ENCODE measurements around the gene MYL12A. TPM values are rescaled to one million over a fixed set of nuclear protein-coding genes. Genes with fewer than 3 reads are reported as not detected.

The MYL12A gene
- total and polyA plus RNA-seq, 2 of the 13 experiments (the other 11 are each of a cell fraction or from before 2014, with no cell fraction given): 261 to 277 TPM

GRCh38 chr18:3245853-3246634, 1.6 kb upstream of the MYL12A start (continued):
- TF ChIP-seq, protein P1, sequence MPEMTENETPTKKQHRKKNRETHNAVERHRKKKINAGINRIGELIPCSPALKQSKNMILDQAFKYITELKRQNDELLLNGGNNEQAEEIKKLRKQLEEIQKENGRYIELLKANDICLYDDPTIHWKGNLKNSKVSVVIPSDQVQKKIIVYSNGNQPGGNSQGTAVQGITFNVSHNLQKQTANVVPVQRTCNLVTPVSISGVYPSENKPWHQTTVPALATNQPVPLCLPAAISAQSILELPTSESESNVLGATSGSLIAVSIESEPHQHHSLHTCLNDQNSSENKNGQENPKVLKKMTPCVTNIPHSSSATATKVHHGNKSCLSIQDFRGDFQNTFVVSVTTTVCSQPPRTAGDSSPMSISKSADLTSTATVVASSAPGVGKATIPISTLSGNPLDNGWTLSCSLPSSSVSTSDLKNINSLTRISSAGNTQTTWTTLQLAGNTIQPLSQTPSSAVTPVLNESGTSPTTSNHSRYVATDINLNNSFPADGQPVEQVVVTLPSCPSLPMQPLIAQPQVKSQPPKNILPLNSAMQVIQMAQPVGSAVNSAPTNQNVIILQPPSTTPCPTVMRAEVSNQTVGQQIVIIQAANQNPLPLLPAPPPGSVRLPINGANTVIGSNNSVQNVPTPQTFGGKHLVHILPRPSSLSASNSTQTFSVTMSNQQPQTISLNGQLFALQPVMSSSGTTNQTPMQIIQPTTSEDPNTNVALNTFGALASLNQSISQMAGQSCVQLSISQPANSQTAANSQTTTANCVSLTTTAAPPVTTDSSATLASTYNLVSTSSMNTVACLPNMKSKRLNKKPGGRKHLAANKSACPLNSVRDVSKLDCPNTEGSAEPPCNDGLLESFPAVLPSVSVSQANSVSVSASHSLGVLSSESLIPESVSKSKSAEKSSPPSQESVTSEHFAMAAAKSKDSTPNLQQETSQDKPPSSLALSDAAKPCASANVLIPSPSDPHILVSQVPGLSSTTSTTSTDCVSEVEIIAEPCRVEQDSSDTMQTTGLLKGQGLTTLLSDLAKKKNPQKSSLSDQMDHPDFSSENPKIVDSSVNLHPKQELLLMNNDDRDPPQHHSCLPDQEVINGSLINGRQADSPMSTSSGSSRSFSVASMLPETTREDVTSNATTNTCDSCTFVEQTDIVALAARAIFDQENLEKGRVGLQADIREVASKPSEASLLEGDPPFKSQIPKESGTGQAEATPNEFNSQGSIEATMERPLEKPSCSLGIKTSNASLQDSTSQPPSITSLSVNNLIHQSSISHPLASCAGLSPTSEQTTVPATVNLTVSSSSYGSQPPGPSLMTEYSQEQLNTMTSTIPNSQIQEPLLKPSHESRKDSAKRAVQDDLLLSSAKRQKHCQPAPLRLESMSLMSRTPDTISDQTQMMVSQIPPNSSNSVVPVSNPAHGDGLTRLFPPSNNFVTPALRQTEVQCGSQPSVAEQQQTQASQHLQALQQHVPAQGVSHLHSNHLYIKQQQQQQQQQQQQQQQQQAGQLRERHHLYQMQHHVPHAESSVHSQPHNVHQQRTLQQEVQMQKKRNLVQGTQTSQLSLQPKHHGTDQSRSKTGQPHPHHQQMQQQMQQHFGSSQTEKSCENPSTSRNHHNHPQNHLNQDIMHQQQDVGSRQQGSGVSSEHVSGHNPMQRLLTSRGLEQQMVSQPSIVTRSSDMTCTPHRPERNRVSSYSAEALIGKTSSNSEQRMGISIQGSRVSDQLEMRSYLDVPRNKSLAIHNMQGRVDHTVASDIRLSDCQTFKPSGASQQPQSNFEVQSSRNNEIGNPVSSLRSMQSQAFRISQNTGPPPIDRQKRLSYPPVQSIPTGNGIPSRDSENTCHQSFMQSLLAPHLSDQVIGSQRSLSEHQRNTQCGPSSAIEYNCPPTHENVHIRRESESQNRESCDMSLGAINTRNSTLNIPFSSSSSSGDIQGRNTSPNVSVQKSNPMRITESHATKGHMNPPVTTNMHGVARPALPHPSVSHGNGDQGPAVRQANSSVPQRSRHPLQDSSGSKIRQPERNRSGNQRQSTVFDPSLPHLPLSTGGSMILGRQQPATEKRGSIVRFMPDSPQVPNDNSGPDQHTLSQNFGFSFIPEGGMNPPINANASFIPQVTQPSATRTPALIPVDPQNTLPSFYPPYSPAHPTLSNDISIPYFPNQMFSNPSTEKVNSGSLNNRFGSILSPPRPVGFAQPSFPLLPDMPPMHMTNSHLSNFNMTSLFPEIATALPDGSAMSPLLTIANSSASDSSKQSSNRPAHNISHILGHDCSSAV (CRISPR knock-in tag; IDR thresholded peaks at IDR 0.05; ENCODE audit: borderline replicate concordance): no peak
- TF ChIP-seq ZNF12 (CRISPR knock-in tag; IDR thresholded peaks at IDR 0.05) (peak; percentile 13; the same call in 1 of the 2 replicates), ZNF776 (CRISPR knock-in tag; IDR thresholded peaks at IDR 0.05) (no peak), ATRX (CRISPR knock-in tag; IDR thresholded peaks at IDR 0.05; ENCODE audit: borderline replicate concordance) (no peak), ZNF562 (CRISPR knock-in tag; IDR thresholded peaks at IDR 0.05; ENCODE audit: borderline replicate concordance) (no peak), RBM22 (optimal IDR thresholded peaks at IDR 0.05; ENCODE audit: low read length) (no peak), ZNF747 (CRISPR knock-in tag; IDR thresholded peaks at IDR 0.05; ENCODE audit: borderline replicate concordance) (no peak), ZHX1 (CRISPR knock-in tag; IDR thresholded peaks at IDR 0.05; ENCODE audit: low read depth) (no peak), NFE2L1 (CRISPR knock-in tag; IDR thresholded peaks at IDR 0.05; ENCODE audit: borderline replicate concordance) (no peak), MED1 (CRISPR knock-in tag; IDR thresholded peaks at IDR 0.05) (peak; percentile 81), ZNF264 (CRISPR knock-in tag; IDR thresholded peaks at IDR 0.05) (no peak), NFE2 (CRISPR knock-in tag; IDR thresholded peaks at IDR 0.05) (no peak), KLF9 (CRISPR knock-in tag; IDR thresholded peaks at IDR 0.05; ENCODE audit: low read depth) (0 out of 2 replicates have a peak, but pooled peaks have one; percentile 71), GATA4 (IDR thresholded peaks at IDR 0.05; ENCODE audit: borderline replicate concordance, low read depth) (no peak), ZFP37 (CRISPR knock-in tag; IDR thresholded peaks at IDR 0.05; ENCODE audit: borderline replicate concordance) (no peak), ZNF678 (CRISPR knock-in tag; IDR thresholded peaks at IDR 0.05) (no peak), ZNF275 (CRISPR knock-in tag; IDR thresholded peaks at IDR 0.05; ENCODE audit: borderline replicate concordance) (no peak), POLR2A (IDR thresholded peaks at IDR 0.05; ENCODE audit: insufficient read depth in 1 of 2, low read depth in 2 of 2, low read length in 2 of 2) (peak in 1 of 2 experiments; percentile 41; a peak in 3 of 4 replicates)
